ENCODE measurements around the gene SEC14L1.

Gene SEC14L1

GRCh38 chr17:77164483-77165091, 23.8 kb downstream of the SEC14L1 start:
- TF ChIP-seq CTCF (IDR thresholded peaks at IDR 0.05; ENCODE audit: low read depth, low read length) (no peak), POLR2A (IDR thresholded peaks at IDR 0.05; ENCODE audit: extremely low read depth, insufficient read length) (no peak), MYC (IDR thresholded peaks at IDR 0.05; ENCODE audit: low read depth, low read length) (no peak), MAX (IDR thresholded peaks at IDR 0.05; ENCODE audit: low read depth, low read length) (no peak)
- no peak for DNase-seq (ENCODE audit: low read depth)

GRCh38 chr17:77165577-77165976, 24.8 kb downstream of the SEC14L1 start:
- TF ChIP-seq CTCF (IDR thresholded peaks at IDR 0.05; ENCODE audit: low read depth, low read length) (no peak), MAX (IDR thresholded peaks at IDR 0.05; ENCODE audit: low read depth, low read length) (no peak), POLR2A (IDR thresholded peaks at IDR 0.05; ENCODE audit: extremely low read depth, insufficient read length) (no peak), MYC (IDR thresholded peaks at IDR 0.05; ENCODE audit: low read depth, low read length) (no peak)
- H3K4me3 ChIP-seq (ENCODE audit: low read depth, low read length): no peak overlapping the region
- DNase-seq (ENCODE audit: low read depth): no peak

More at GRCh38 chr17:77164483-77165091, 23.8 kb downstream of the SEC14L1 start:
- H3K4me3 ChIP-seq (ENCODE audit: low read depth, low read length): no peak overlapping the region

- DNase-seq (ENCODE audit: low read depth): no peak
- TF ChIP-seq POLR2A (IDR thresholded peaks at IDR 0.05; ENCODE audit: extremely low read depth, insufficient read length) (no peak), CTCF (IDR thresholded peaks at IDR 0.05; ENCODE audit: low read depth, low read length) (no peak), MYC (IDR thresholded peaks at IDR 0.05; ENCODE audit: low read depth, low read length) (no peak), MAX (IDR thresholded peaks at IDR 0.05; ENCODE audit: low read depth, low read length) (no peak)
- no peak overlapping the region for H3K4me3 ChIP-seq (ENCODE audit: low read depth, low read length)
Observed at GRCh38 chr17:77167472-77168306, 26.9 kb downstream of the SEC14L1 start.

- DNase-seq (ENCODE audit: low read depth): no peak
- no peak overlapping the region for H3K4me3 ChIP-seq (ENCODE audit: low read depth, low read length)
- TF ChIP-seq MAX (IDR thresholded peaks at IDR 0.05; ENCODE audit: low read depth, low read length) (no peak), MYC (IDR thresholded peaks at IDR 0.05; ENCODE audit: low read depth, low read length) (no peak), POLR2A (IDR thresholded peaks at IDR 0.05; ENCODE audit: extremely low read depth, insufficient read length) (no peak), CTCF (IDR thresholded peaks at IDR 0.05; ENCODE audit: low read depth, low read length) (no peak)
Observed at GRCh38 chr17:77173104-77173503, 32.3 kb downstream of the SEC14L1 start.

- TF ChIP-seq POLR2A (IDR thresholded peaks at IDR 0.05; ENCODE audit: extremely low read depth, insufficient read length) (no peak), MYC (IDR thresholded peaks at IDR 0.05; ENCODE audit: low read depth, low read length) (no peak), MAX (IDR thresholded peaks at IDR 0.05; ENCODE audit: low read depth, low read length) (no peak), CTCF (IDR thresholded peaks at IDR 0.05; ENCODE audit: low read depth, low read length) (no peak)
- no peak overlapping the region for H3K4me3 ChIP-seq (ENCODE audit: low read depth, low read length)
- no peak for DNase-seq (ENCODE audit: low read depth)
Observed at GRCh38 chr17:77174928-77175661, 34.3 kb downstream of the SEC14L1 start.

Measured in NB4 (cell line).